K562 (cell line): ENCODE data around the gene AKAP13. TPM values are rescaled to one million over a fixed set of nuclear protein-coding genes. Genes with fewer than 3 reads are reported as not detected.

Source experiments
- ATAC-seq: fragments of 200-7000 bp; cut with Tn5 transposase; 3 replicates; pipeline ENCODE4 v1.9.1; 2020; ENCODE audit warnings: moderate library complexity
- BruUV-seq: library from RNA; stranded (reverse); fragments of 400-500 nt; replicated peaks from 2 replicates; lab custom pipeline; 2021; lab: Mats Ljungman, UMichigan
- CTCF ChIA-PET: fragments of 300-600 bp; formaldehyde crosslinking; extraction: SDS; loops from one replicate; lab custom pipeline; 2021; ENCODE audit warnings: low intra/inter-chr PET ratio; lab: Yijun Ruan, JAX
- POLR2A ChIA-PET: fragments of 300-600, 350-650 bp; sonication (Branson Sonifier 250); formaldehyde crosslinking; extraction: SDS; loops from one replicate; lab custom pipeline; 2021; ENCODE audit warnings: antibody characterized with exemption, inconsistent platforms; lab: Yijun Ruan, JAX
- DNase-seq, 4 experiments: peaks; one replicate each; pipeline versions ENCODE4 v3.0.0 to v3.0.0-alpha.2; 2011 to 2018; ENCODE audit warnings: low spot score in 3 of 4, mixed read lengths in 3 of 4; ENCODE audit errors: extremely low read depth in 1 of 4
- FAIRE-seq: peaks from 2 replicates; lab custom pipeline; 2011; peaks lifted over from hg19 to GRCh38; lab: Jason Lieb, UNC
- H2AFZ ChIP-seq: 2 replicates; pipeline ENCODE4 v1.6.0; 2011; ENCODE audit warnings: low read depth, low read length, control low read depth, inconsistent platforms
- H3K27ac ChIP-seq: fragments of 200-600 bp; 3 replicates; pipeline ENCODE4 v1.8.0; 2011; ENCODE audit warnings: low read depth, mild to moderate bottlenecking, control low read depth, inconsistent platforms, low read length, moderate library complexity, mixed read lengths; ENCODE audit errors: extremely low read depth
- H3K27me3 ChIP-seq, 2 experiments: fragments of 300-600 bp in 1 of 2; 2 replicates in 1 of 2; 3 replicates in 1 of 2; pipeline versions ENCODE4 v1.6.0 to v1.8.0; 2011; ENCODE audit warnings: inconsistent platforms in 2 of 2, low read length in 2 of 2, mild to moderate bottlenecking in 1 of 2, mixed read lengths in 1 of 2, moderate library complexity in 1 of 2; ENCODE audit not compliant: control insufficient read depth in 2 of 2, insufficient read depth in 2 of 2
- H3K36me3 ChIP-seq: fragments of 300-600 bp; 3 replicates; pipeline ENCODE4 v1.8.0; 2011; ENCODE audit warnings: mild to moderate bottlenecking, low read length, inconsistent platforms; ENCODE audit not compliant: control insufficient read depth, insufficient read depth
- H3K4me1 ChIP-seq, 2 experiments: fragments of 200-600 bp in 1 of 2; replicated peaks in 1 of 2; 2 replicates in 1 of 2; 3 replicates in 1 of 2; pipeline versions ENCODE4 v1.5.1 to v1.8.0; 2011; ENCODE audit warnings: inconsistent platforms in 2 of 2, low read length in 2 of 2, mild to moderate bottlenecking in 1 of 2, mixed read lengths in 1 of 2, moderate library complexity in 1 of 2; ENCODE audit not compliant: control insufficient read depth in 2 of 2, insufficient read depth in 2 of 2
- H3K4me2 ChIP-seq: 2 replicates; pipeline ENCODE4 v1.6.1; 2011; ENCODE audit warnings: low read length, control low read depth, inconsistent platforms, mixed read lengths; ENCODE audit not compliant: insufficient read depth
- H3K4me3 ChIP-seq: fragments of 200-600 bp; sonication (generic), shearing (Covaris generic); 2 replicates; pipeline ENCODE4 v1.5.1; 2016; ENCODE audit warnings: control low read depth, inconsistent platforms
- H3K79me2 ChIP-seq: fragments of 200-600 bp; 3 replicates; pipeline ENCODE4 v1.8.0; 2011; ENCODE audit warnings: low read length, inconsistent platforms; ENCODE audit not compliant: control insufficient read depth, insufficient read depth
- H3K9ac ChIP-seq, 2 experiments: 2 replicates each; pipeline versions ENCODE4 v1.6.0 to v1.6.1; 2011; ENCODE audit warnings: low read depth in 2 of 2, low read length in 2 of 2, control low read depth in 1 of 2, inconsistent platforms in 1 of 2, mild to moderate bottlenecking in 1 of 2, mixed read lengths in 1 of 2; ENCODE audit not compliant: insufficient read depth in 1 of 2
- H3K9me1 ChIP-seq: one replicate; pipeline ENCODE4 v1.6.0; 2011; ENCODE audit warnings: inconsistent platforms, mild to moderate bottlenecking, low read length, moderate library complexity; ENCODE audit not compliant: control insufficient read depth, insufficient read depth
- H3K9me3 ChIP-seq: replicated peaks from 2 replicates; pipeline ENCODE4 v1.5.1; 2011; ENCODE audit warnings: low read depth, low read length, inconsistent platforms; ENCODE audit not compliant: control insufficient read depth, insufficient read depth
- H4K20me1 ChIP-seq: replicated peaks from 2 replicates; pipeline ENCODE4 v1.6.1; 2011; ENCODE audit warnings: low read length, inconsistent platforms, mixed read lengths; ENCODE audit not compliant: control insufficient read depth, insufficient read depth
- CBX8 ChIP-seq: fragments of 200-600 bp; sonication (generic); IDR thresholded peaks from 2 replicates; pipeline ENCODE4 v1.6.1; 2012; ENCODE audit warnings: borderline replicate concordance, mixed run types, low read depth, mild to moderate bottlenecking, moderate library complexity, mixed read lengths, low read length, control low read depth, inconsistent platforms; ENCODE audit not compliant: poor library complexity, severe bottlenecking; ENCODE audit errors: extremely low read depth
- ETV5 ChIP-seq: sonication (generic); formaldehyde crosslinking; IDR thresholded peaks from 2 replicates; pipeline ENCODE4 v1.4.0; 2020; ENCODE audit warnings: low read depth, mild to moderate bottlenecking, missing genetic modification reagents
- GTF2E2 ChIP-seq: fragments of 200-800 bp; sonication (Bioruptor generic); IDR thresholded peaks from 2 replicates; pipeline ENCODE4 v1.6.1; 2016; ENCODE audit warnings: missing genetic modification characterization, missing compliant biosample characterization
- HMGN3 ChIP-seq: IDR thresholded peaks from 2 replicates; pipeline ENCODE4 v1.6.1; 2011; ENCODE audit warnings: borderline replicate concordance, low read depth, mild to moderate bottlenecking, mixed read lengths, low read length; ENCODE audit not compliant: insufficient read length; ENCODE audit errors: extremely low read depth
- MAFF ChIP-seq: IDR thresholded peaks from 2 replicates; pipeline ENCODE4 v1.6.1; 2012; ENCODE audit warnings: low read length, improper control_type of control experiment
- PHF21A ChIP-seq: fragments of 450-650 bp; IDR thresholded peaks from 2 replicates; pipeline ENCODE4 v1.6.1; 2017; ENCODE audit warnings: low read depth, borderline replicate concordance
- POLR2AphosphoS2 ChIP-seq: IDR thresholded peaks from 2 replicates; pipeline ENCODE4 v1.6.1; 2012; ENCODE audit warnings: low read length, improper control_type of control experiment
- SIN3A ChIP-seq, 2 experiments: fragments of 150-350 bp in 1 of 2; IDR thresholded peaks; 2 replicates each; pipeline ENCODE4 v1.6.1; 2011 to 2016; ENCODE audit warnings: borderline replicate concordance in 2 of 2, low read depth in 2 of 2, low read length in 2 of 2, mild to moderate bottlenecking in 2 of 2, moderate library complexity in 2 of 2; ENCODE audit not compliant: control insufficient read depth in 1 of 2
- SMARCC2 ChIP-seq: fragments of 450-650 bp; IDR thresholded peaks from 2 replicates; pipeline ENCODE4 v1.6.1; 2017; ENCODE audit warnings: antibody characterized with exemption, moderate library complexity, mild to moderate bottlenecking, low read depth
- ZNF239 ChIP-seq: fragments of 250-450 bp; sonication (Bioruptor Pico); IDR thresholded peaks from 2 replicates; pipeline ENCODE4 v1.4.0; 2020; ENCODE audit warnings: mild to moderate bottlenecking
- WGBS: fragments of 100-300 bp; shearing (Covaris generic); methylation state at CpG from one replicate; pipeline ENCODE4 v1.1.6; 2016; ENCODE audit warnings: low coverage, mixed read lengths; ENCODE audit not compliant: insufficient coverage; ENCODE audit errors: missing lambda C conversion rate; 5-methylcytosine and 5-hydroxymethylcytosine counted together
- in situ Hi-C: fragments of 300-500 bp; cut with MboI; formaldehyde crosslinking; loops from 4 replicates; pipeline ENCODE4 v1.15.0; 2018; ENCODE audit warnings: inconsistent platforms, mixed read lengths
- intact Hi-C: fragments of 100-400 bp; cut with micrococcal nuclease; formaldehyde crosslinking; loops from 2 replicates; pipeline ENCODE4 v1.14.2; 2022
- polyA plus RNA-seq, 8 experiments: library from polyadenylated mRNA; depleted of rRNA in 4 of 8; stranded (reverse) in 5 of 8; unstranded in 3 of 8; fragments of >200 nt; fragmentation: Nextera tagmentation in 2 of 8; fragmentation: Illumina TruSeq in 1 of 8; extraction: Ambion mirVana in 2 of 8; extraction: Trizol in 1 of 8; gene quantifications; 2 replicates each; pipeline versions ENCODE4 v1.2.1 to v1.2.3, GENCODE V29; 2011 to 2014; ENCODE audit warnings: inconsistent platforms in 1 of 8, missing spikeins in 1 of 8
- total RNA-seq, 7 experiments: library from RNA; depleted of rRNA in 6 of 7; stranded (reverse); fragments of >200 nt in 6 of 7; fragmentation: Illumina TruSeq in 2 of 7; extraction: Trizol in 2 of 7; gene quantifications; 2 replicates each; pipeline versions ENCODE4 v1.2.1 to v1.2.3, GENCODE V29; 2011 to 2021; ENCODE audit warnings: low replicate concordance in 1 of 7
- TF ChIP-seq, protein P1 (sequence below), 2 experiments: IDR thresholded peaks in 1 of 2; conservative IDR thresholded peaks in 1 of 2; 2 replicates each; pipeline ENCODE4 v1.6.1; 2016; ENCODE audit warnings: low read depth in 2 of 2, mild to moderate bottlenecking in 1 of 2, missing compliant biosample characterization in 1 of 2, missing genetic modification characterization in 1 of 2, moderate library complexity in 1 of 2

The AKAP13 gene
- total and polyA plus RNA-seq, 9 of the 15 experiments (the other 6 are each of a cell fraction or from before 2014, with no cell fraction given) = 0.03 to 1.7 (median 0.42) TPM

DNA sequence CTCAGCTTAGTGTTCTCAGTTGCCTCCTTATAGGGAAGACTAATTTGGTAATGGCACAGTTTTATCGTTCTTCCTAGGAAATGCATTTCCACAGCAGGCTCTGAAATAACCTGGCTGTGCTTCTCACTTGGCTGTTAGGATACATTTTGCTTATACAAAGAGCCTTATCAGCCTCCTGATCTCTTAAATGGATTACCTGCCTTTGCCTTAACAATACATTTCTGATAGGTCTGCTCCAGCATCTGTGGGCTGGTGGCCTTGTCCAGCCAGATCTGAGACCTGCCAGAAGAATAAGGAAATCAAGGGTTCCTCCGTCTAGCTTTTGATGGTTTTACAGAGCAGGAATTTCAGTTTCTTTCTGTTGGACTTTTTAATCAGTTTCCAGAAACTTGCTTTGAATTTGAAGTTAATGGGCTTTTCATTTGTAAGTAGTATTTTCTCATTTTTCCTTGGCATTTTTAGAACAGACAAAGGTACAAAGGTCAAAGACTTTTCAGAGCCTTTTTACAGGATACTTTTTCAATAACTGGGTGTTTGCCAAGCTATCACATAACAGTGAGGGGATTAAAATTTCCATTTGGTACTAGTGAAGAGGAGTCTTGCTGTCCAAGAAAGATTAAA lies 116.3 kb downstream of the AKAP13 start (continued):
- no peak for TF ChIP-seq MAFF

DNA sequence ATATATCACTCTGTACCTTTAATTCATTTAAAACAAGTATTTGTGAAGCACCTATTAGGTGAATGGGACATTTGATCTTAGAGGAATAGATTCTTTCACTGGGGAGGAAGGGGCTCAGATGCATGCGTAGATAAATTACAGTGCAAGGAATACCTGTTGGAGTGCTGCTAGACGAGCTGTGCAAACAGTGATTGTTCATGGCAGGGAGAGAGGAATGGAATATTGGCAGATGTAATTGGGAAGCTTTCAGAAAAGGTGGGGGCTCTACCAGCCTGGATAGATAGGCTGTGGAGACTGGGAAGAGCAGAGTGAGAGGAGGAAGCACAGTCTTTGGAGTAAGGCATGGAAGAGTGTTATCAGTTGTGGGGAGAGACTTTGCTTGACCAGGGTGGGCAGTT lies 116.8 kb downstream of the AKAP13 start:
- BruUV-seq = no TSS peak
- Histone ChIP-seq H2AFZ (no peak overlapping the region), H3K9ac (no peak overlapping the region), H3K27ac (no peak overlapping the region), H3K36me3 (no peaks in the 10 kb centered on the region), H4K20me1 (no peaks in the 10 kb centered on the region), H3K9me3 (no peaks in the 10 kb centered on the region), H3K9me1 (no peaks in the 10 kb centered on the region), H3K27me3 (no peaks in the 10 kb centered on the region), H3K4me2 (no peak overlapping the region), H3K4me1 (no peaks in the 10 kb centered on the region), H3K79me2 (no peaks in the 10 kb centered on the region), H3K4me3 (no peak overlapping the region)
- TF ChIP-seq PHF21A (no peak), CBX8 (no peak), POLR2AphosphoS2 (no peak), SMARCC2 (no peak), HMGN3 (no peak), SIN3A (IDR thresholded peaks at IDR 0.05; ENCODE audit: borderline replicate concordance in 2 of 2, control insufficient read depth in 1 of 2, low read depth in 2 of 2, low read length in 2 of 2) (no peak), ETV5 (no peak), ZNF239 (CRISPR knock-in tag) (no peak), GTF2E2 (no peak)
- TF ChIP-seq, protein P1, sequence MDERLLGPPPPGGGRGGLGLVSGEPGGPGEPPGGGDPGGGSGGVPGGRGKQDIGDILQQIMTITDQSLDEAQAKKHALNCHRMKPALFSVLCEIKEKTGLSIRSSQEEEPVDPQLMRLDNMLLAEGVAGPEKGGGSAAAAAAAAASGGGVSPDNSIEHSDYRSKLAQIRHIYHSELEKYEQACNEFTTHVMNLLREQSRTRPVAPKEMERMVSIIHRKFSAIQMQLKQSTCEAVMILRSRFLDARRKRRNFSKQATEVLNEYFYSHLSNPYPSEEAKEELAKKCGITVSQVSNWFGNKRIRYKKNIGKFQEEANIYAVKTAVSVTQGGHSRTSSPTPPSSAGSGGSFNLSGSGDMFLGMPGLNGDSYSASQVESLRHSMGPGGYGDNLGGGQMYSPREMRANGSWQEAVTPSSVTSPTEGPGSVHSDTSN (CRISPR knock-in tag; IDR thresholded peaks at IDR 0.05; ENCODE audit: low read depth) = no peak
- TF ChIP-seq, protein P1 (tag; conservative IDR thresholded peaks at IDR 0.05; ENCODE audit: low read depth) = no peak
- FAIRE-seq (no peak), ATAC-seq (no peak), DNase-seq (no peak)
- WGBS = 0% methylated on average over 2 of the region's 2 CpGs
- ChIA-PET CTCF (no interaction called here), POLR2A (no interaction called here)
- intact Hi-C loops (no loop called here), in situ Hi-C loops (no loop called here)
